Stimulated activated naive B cell treated with anti-CD40 and anti-IgM and Interleukin-4, amounts not matched to agents 10 μg/mL and 1 μg/mL and 100 μg/mL, for 72 hours (primary cell): ENCODE data around the gene TRAPPC6A.
"Not testable (repeated sequence)": the region's sequence is repeated elsewhere in the genome, so short reads cannot be mapped to it uniquely, and the experiment has no call there.

ENCODE experiments used
- ATAC-seq, 2 donors: fragments of 150-1000 bp; cut with Tn5 transposase; replicated peaks; 2 replicates each; pipeline ENCODE4 v1.10.0; 2021; ENCODE audit warnings: moderate library complexity in 1 of 2
- DNase-seq: peaks from one replicate; pipeline ENCODE4 v3.0.0; 2021
- H3K27ac Mint-ChIP-seq: one replicate; pipeline ENCODE4 v1.8.0; 2022; ENCODE audit warnings: mild to moderate bottlenecking, mixed read lengths
- H3K27me3 Mint-ChIP-seq, 2 donors: one replicate each; pipeline ENCODE4 v1.8.0; 2022; ENCODE audit warnings: mixed read lengths in 2 of 2
- H3K36me3 Mint-ChIP-seq, 2 donors: one replicate each; pipeline ENCODE4 v1.8.0; 2022; ENCODE audit warnings: mixed read lengths in 2 of 2, mild to moderate bottlenecking in 1 of 2
- H3K4me1 Mint-ChIP-seq, 2 donors: one replicate each; pipeline ENCODE4 v1.8.0; 2022; ENCODE audit warnings: mixed read lengths in 2 of 2, mild to moderate bottlenecking in 1 of 2
- H3K4me3 Mint-ChIP-seq, 2 donors: one replicate each; pipeline ENCODE4 v1.8.0; 2022; ENCODE audit warnings: mild to moderate bottlenecking in 2 of 2, mixed read lengths in 2 of 2, moderate library complexity in 1 of 2
- H3K9me3 Mint-ChIP-seq, 2 donors: one replicate each; pipeline ENCODE4 v1.8.0; 2022; ENCODE audit warnings: mixed read lengths in 2 of 2, mild to moderate bottlenecking in 1 of 2

Gene TRAPPC6A

GRCh38 chr19:45128806-45129205 lies 49.2 kb downstream of the TRAPPC6A start:
- peaks cover 3 to 4% of the 10 kb centered on the region in 2 donors for H3K36me3 Mint-ChIP-seq
- no peak overlapping the region for H3K27ac Mint-ChIP-seq
- H3K9me3 Mint-ChIP-seq: no peaks in the 10 kb centered on the region
- no peaks in the 10 kb centered on the region for H3K27me3 Mint-ChIP-seq
- ATAC-seq: no peak
- no peak for DNase-seq
- H3K4me1 Mint-ChIP-seq: peaks cover 29 to 44% of the 10 kb centered on the region in 2 donors
- H3K4me3 Mint-ChIP-seq: no peak overlapping the region

GRCh38 chr19:45128146-45128545 lies 49.9 kb downstream of the TRAPPC6A start:
- no peaks in the 10 kb centered on the region for H3K27me3 Mint-ChIP-seq
- H3K36me3 Mint-ChIP-seq: peaks cover 4 to 6% of the 10 kb centered on the region in 2 donors
- no peaks in the 10 kb centered on the region for H3K9me3 Mint-ChIP-seq
- DNase-seq (no peak), ATAC-seq (no peak)
- no peak overlapping the region for H3K27ac Mint-ChIP-seq
- peaks cover 27 to 44% of the 10 kb centered on the region in 2 donors for H3K4me1 Mint-ChIP-seq
- no peak overlapping the region for H3K4me3 Mint-ChIP-seq

GRCh38 chr19:45126654-45127053 lies 51.4 kb downstream of the TRAPPC6A start:
- Mint-ChIP-seq H3K27ac (no peak overlapping the region), H3K27me3 (no peaks in the 10 kb centered on the region), H3K4me1 (peaks cover 35 to 58% of the 10 kb centered on the region in 2 donors), H3K9me3 (no peaks in the 10 kb centered on the region), H3K36me3 (peaks cover 6 to 7% of the 10 kb centered on the region in 2 donors), H3K4me3 (no peak overlapping the region)
- ATAC-seq (no peak), DNase-seq (no peak)

- Mint-ChIP-seq H3K27ac (peak overlapping the region; percentile 20), H3K27me3 (no peaks in the 10 kb centered on the region)
- ATAC-seq: peak; percentile 87 to 93
These were observed 52.0 kb downstream of the TRAPPC6A start for GRCh38 chr19:45125975-45126493.

GRCh38 chr19:45125360-45125759 lies 52.7 kb downstream of the TRAPPC6A start:
- H3K4me1 Mint-ChIP-seq: peaks cover 38 to 60% of the 10 kb centered on the region in 2 donors
- H3K27me3 Mint-ChIP-seq: no peaks in the 10 kb centered on the region
- H3K36me3 Mint-ChIP-seq: peaks cover 6 to 8% of the 10 kb centered on the region in 2 donors
- DNase-seq (no peak), ATAC-seq (no peak)
- H3K4me3 Mint-ChIP-seq: no peak overlapping the region
- H3K27ac Mint-ChIP-seq: no peak overlapping the region
- H3K9me3 Mint-ChIP-seq: no peaks in the 10 kb centered on the region

More at GRCh38 chr19:45125975-45126493, 52.0 kb downstream of the TRAPPC6A start:
- peak; percentile 47 for DNase-seq
- Mint-ChIP-seq H3K4me1 (peaks cover 36 to 60% of the 10 kb centered on the region in 2 donors), H3K4me3 (no peak overlapping the region), H3K9me3 (no peaks in the 10 kb centered on the region), H3K36me3 (peaks cover 6 to 7% of the 10 kb centered on the region in 2 donors)

- DNase-seq (no peak), ATAC-seq (no peak)
- H3K4me1 Mint-ChIP-seq: peaks cover 43 to 72% of the 10 kb centered on the region in 2 donors
- H3K9me3 Mint-ChIP-seq: no peaks in the 10 kb centered on the region
- no peak overlapping the region for H3K4me3 Mint-ChIP-seq
- peaks cover 6 to 11% of the 10 kb centered on the region in 2 donors for H3K36me3 Mint-ChIP-seq
- no peak overlapping the region for H3K27ac Mint-ChIP-seq
- no peaks in the 10 kb centered on the region for H3K27me3 Mint-ChIP-seq
These were observed 54.0 kb downstream of the TRAPPC6A start for GRCh38 chr19:45124021-45124420.

GRCh38 chr19:45123440-45123850 lies 54.6 kb downstream of the TRAPPC6A start:
- no peaks in the 10 kb centered on the region for H3K9me3 Mint-ChIP-seq
- ATAC-seq: no peak
- H3K36me3 Mint-ChIP-seq: peaks cover 6 to 11% of the 10 kb centered on the region in 2 donors
- no peak for DNase-seq
- H3K27me3 Mint-ChIP-seq: no peaks in the 10 kb centered on the region
- no peak overlapping the region for H3K4me3 Mint-ChIP-seq
- H3K4me1 Mint-ChIP-seq: peaks cover 49 to 75% of the 10 kb centered on the region in 2 donors
- no peak overlapping the region for H3K27ac Mint-ChIP-seq

GRCh38 chr19:45122832-45123231 lies 55.2 kb downstream of the TRAPPC6A start:
- H3K27me3 Mint-ChIP-seq: no peaks in the 10 kb centered on the region
- no peak overlapping the region for H3K4me3 Mint-ChIP-seq
- H3K36me3 Mint-ChIP-seq: peaks cover 4 to 11% of the 10 kb centered on the region in 2 donors
- peaks cover 53 to 76% of the 10 kb centered on the region in 2 donors for H3K4me1 Mint-ChIP-seq
- DNase-seq (no peak), ATAC-seq (no peak)
- no peak overlapping the region for H3K27ac Mint-ChIP-seq
- no peaks in the 10 kb centered on the region for H3K9me3 Mint-ChIP-seq

- peaks cover 60 to 86% of the 10 kb centered on the region in 2 donors for H3K4me1 Mint-ChIP-seq
- no peak for ATAC-seq
- H3K4me3 Mint-ChIP-seq: no peak overlapping the region
- H3K9me3 Mint-ChIP-seq: no peaks in the 10 kb centered on the region
- peaks cover 4 to 11% of the 10 kb centered on the region in 2 donors for H3K36me3 Mint-ChIP-seq
- H3K27me3 Mint-ChIP-seq: no peaks in the 10 kb centered on the region
- peak overlapping the region; percentile 65 for H3K27ac Mint-ChIP-seq
- DNase-seq: no peak
These were observed 56.2 kb downstream of the TRAPPC6A start for GRCh38 chr19:45121827-45122345.

- no peak overlapping the region for H3K4me3 Mint-ChIP-seq
- H3K36me3 Mint-ChIP-seq: peaks cover 4 to 15% of the 10 kb centered on the region in 2 donors
- no peak overlapping the region for H3K27ac Mint-ChIP-seq
- peaks cover 53 to 84% of the 10 kb centered on the region in 2 donors for H3K4me1 Mint-ChIP-seq
- ATAC-seq (no peak), DNase-seq (no peak)
- H3K9me3 Mint-ChIP-seq: no peaks in the 10 kb centered on the region
- H3K27me3 Mint-ChIP-seq: no peaks in the 10 kb centered on the region
These were observed 58.5 kb downstream of the TRAPPC6A start for GRCh38 chr19:45119582-45119981.

GRCh38 chr19:45118591-45119355 lies 59.3 kb downstream of the TRAPPC6A start:
- peak; percentile 37 to 69 for ATAC-seq
- not testable (repeated sequence) for DNase-seq, H3K27me3 Mint-ChIP-seq, H3K9me3 Mint-ChIP-seq
- Mint-ChIP-seq H3K4me3 (peak overlapping the region; percentile 52 to 70), H3K36me3 (peaks cover 1 to 11% of the 10 kb centered on the region in 2 donors), H3K27ac (peak overlapping the region; percentile 81), H3K4me1 (peaks cover 55 to 86% of the 10 kb centered on the region in 2 donors)

GRCh38 chr19:45118106-45118505 lies 59.9 kb downstream of the TRAPPC6A start:
- peaks cover 57 to 89% of the 10 kb centered on the region in 2 donors for H3K4me1 Mint-ChIP-seq

GRCh38 chr19:45117671-45118070 lies 60.4 kb downstream of the TRAPPC6A start:
- Mint-ChIP-seq H3K4me1 (peaks cover 56 to 89% of the 10 kb centered on the region in 2 donors), H3K27me3 (no peaks in the 10 kb centered on the region), H3K27ac (no peak overlapping the region), H3K9me3 (no peaks in the 10 kb centered on the region), H3K4me3 (peak overlapping the region in 1 of 2 donors; percentile 44), H3K36me3 (peaks cover 0 to 11% of the 10 kb centered on the region in 2 donors)
- DNase-seq: no peak
- peak; percentile 23 to 25 for ATAC-seq

More at GRCh38 chr19:45118106-45118505, 59.9 kb downstream of the TRAPPC6A start:
- DNase-seq: no peak
- Mint-ChIP-seq H3K27ac (peak overlapping the region; percentile 1), H3K9me3 (no peaks in the 10 kb centered on the region), H3K4me3 (peak overlapping the region; percentile 4 to 44), H3K27me3 (no peaks in the 10 kb centered on the region), H3K36me3 (peaks cover 0 to 11% of the 10 kb centered on the region in 2 donors)
- peak; percentile 8 for ATAC-seq

- peaks cover 57 to 89% of the 10 kb centered on the region in 2 donors for H3K4me1 Mint-ChIP-seq
- H3K27me3 Mint-ChIP-seq: no peaks in the 10 kb centered on the region
- H3K36me3 Mint-ChIP-seq: peaks cover 0 to 7% of the 10 kb centered on the region in 2 donors
- ATAC-seq (peak; percentile 79 to 86), DNase-seq (peak; percentile 75)
- H3K4me3 Mint-ChIP-seq: peak overlapping the region; percentile 2 to 43
- no peaks in the 10 kb centered on the region for H3K9me3 Mint-ChIP-seq
- peak overlapping the region; percentile 39 for H3K27ac Mint-ChIP-seq
These were observed 60.9 kb downstream of the TRAPPC6A start for GRCh38 chr19:45117167-45117594.
